Measurements from ENCODE around the gene LRRC8E.

DNA sequence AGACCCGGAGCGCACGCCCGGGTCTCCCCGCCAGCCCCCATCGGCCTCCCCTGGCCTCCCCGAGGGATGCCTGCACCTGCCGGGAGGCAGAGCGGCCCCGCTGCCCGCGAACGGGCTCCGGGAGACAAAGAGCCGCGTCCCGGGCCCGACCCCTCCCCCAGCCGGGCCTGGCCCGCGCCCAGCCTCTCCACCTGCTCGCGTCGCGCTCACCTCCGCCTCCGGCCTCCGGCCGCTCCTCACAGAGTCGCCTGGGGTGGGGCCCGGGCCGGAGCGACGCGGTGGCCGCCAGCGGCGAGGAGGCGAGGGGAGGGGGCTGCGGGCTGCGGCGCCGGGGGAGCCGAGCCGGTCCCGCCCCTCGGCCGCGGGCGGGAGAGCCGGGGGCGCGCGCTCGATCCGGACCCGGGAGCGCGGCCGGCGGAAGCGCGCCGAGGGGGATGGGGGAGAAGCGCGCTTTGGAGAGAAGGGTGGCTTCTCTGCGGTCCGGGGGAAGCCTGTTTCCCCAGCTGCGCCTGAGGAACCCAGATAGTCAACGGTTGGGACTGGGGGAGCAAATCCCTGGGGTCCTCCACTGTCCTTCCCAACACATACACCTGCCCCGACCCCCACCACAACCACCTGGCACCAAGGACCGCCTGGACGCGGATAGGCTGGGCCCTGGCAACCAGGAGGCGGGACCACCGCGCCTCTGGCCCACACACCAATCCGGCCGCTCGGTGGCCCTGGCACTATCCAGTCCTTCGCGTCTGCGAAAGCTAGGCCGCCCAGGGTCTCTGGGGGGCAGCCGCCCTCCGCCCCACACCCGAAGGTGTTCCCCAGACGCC, 14.0 kb upstream of the LRRC8E start, which contains the start of gene PRR36:
- TF ChIP-seq, protein P1, sequence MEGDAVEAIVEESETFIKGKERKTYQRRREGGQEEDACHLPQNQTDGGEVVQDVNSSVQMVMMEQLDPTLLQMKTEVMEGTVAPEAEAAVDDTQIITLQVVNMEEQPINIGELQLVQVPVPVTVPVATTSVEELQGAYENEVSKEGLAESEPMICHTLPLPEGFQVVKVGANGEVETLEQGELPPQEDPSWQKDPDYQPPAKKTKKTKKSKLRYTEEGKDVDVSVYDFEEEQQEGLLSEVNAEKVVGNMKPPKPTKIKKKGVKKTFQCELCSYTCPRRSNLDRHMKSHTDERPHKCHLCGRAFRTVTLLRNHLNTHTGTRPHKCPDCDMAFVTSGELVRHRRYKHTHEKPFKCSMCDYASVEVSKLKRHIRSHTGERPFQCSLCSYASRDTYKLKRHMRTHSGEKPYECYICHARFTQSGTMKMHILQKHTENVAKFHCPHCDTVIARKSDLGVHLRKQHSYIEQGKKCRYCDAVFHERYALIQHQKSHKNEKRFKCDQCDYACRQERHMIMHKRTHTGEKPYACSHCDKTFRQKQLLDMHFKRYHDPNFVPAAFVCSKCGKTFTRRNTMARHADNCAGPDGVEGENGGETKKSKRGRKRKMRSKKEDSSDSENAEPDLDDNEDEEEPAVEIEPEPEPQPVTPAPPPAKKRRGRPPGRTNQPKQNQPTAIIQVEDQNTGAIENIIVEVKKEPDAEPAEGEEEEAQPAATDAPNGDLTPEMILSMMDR (IDR thresholded peaks at IDR 0.05), result no peak
- peak in 2 of 3 donors; percentile 11 to 24 for TF ChIP-seq POLR2A (IDR thresholded peaks at IDR 0.05)

All from body of pancreas (tissue), 4 donors.